DLD1 (cell line): ENCODE results near the gene EXOC4.

ENCODE experiments used
- in situ Hi-C: cut with HindIII; loops from 2 replicates; pipeline ENCODE4 v1.10.0; 2017; ENCODE audit warnings: low sequenced_read_pairs

The EXOC4 gene

GRCh38 chr7:133733401-133733800 is 480.5 kb downstream of the EXOC4 start:
- in situ Hi-C loops = no loop called here

DNA sequence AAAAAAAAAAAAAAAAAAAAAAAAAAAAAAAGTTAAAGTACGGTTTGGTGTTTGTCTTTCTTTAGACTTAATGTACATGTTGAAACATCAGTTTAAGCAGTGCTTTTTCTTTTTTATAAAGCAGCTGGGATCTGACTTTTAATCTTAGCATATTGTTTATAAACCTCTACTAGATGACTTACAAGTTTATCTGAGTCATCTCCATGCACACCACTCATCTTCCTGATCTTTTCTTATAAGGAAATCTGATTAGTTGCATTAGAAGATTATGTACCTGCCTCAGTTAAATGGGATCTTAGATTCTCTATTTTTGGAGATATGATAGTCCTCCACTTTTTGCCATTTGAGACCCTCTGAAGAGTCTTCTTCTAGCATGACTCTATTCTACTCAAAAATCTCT is 482.3 kb downstream of the EXOC4 start:
- in situ Hi-C loops = no loop called here

- in situ Hi-C loops = no loop called here
These were observed 486.9 kb downstream of the EXOC4 start for GRCh38 chr7:133739817-133740216.

- in situ Hi-C loops = no loop called here
These were observed 488.2 kb downstream of the EXOC4 start for GRCh38 chr7:133741078-133741477.

DNA sequence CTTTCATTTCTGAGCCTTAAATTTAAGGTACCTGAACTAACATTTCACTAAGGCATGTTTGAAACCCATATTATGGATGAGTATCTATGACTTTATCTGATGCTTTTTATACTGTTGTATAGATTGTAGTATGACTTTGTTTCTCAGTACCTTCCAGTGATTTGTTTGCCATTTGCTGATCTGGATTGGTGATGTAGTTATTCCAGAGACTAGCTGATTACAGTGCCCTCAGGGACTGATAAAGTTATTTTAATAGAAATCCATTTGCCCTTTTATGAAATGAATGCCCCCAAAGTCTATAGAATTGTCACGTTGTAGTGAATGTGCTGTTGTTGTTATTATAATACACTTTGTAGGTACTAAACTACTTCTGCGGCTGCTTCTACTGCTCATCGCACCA is 488.8 kb downstream of the EXOC4 start:
- in situ Hi-C loops = no loop called here

- in situ Hi-C loops = no loop called here
These were observed 490.0 kb downstream of the EXOC4 start for GRCh38 chr7:133742709-133743538.

DNA sequence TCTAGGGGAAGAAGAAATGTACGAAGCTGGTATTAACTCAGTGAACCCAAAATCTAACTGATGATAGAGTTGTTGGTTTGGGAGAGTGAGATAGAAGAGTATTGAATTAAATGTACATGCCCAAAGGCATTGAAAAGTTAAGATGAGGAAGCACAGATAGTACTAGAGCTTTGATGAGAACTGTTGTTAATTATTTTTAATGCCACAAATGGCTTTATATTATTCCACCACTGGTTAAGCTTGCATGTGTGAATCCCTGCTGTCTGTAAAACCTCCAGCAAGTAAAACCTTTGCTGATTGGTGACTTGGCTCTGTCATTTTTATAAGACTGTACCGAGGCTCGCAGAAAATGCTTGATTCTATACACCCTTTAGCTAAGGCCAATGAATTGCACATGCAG is 491.6 kb downstream of the EXOC4 start:
- in situ Hi-C loops = no loop called here

DNA sequence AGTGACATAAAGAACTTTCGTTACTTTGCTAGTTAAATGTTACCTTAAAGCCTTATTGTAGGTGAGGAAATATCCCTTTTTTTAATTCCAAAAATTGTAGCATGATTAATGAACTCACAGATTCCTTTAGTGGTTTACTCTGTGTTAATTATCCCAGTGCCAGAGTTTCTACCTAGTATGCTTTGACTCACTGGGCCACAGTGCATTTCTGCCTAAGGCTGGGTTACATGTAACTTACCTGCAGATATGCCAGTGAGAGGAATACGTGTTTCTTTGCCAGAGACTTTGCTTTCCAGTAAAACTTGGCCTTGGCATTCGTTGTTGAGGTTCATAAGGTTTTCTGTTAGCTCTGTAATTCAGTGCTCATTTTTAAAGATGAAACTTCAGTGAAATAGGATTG is 493.4 kb downstream of the EXOC4 start:
- in situ Hi-C loops = no loop called here

- in situ Hi-C loops = no loop called here
These were observed 494.0 kb downstream of the EXOC4 start for GRCh38 chr7:133746847-133747246.

DNA sequence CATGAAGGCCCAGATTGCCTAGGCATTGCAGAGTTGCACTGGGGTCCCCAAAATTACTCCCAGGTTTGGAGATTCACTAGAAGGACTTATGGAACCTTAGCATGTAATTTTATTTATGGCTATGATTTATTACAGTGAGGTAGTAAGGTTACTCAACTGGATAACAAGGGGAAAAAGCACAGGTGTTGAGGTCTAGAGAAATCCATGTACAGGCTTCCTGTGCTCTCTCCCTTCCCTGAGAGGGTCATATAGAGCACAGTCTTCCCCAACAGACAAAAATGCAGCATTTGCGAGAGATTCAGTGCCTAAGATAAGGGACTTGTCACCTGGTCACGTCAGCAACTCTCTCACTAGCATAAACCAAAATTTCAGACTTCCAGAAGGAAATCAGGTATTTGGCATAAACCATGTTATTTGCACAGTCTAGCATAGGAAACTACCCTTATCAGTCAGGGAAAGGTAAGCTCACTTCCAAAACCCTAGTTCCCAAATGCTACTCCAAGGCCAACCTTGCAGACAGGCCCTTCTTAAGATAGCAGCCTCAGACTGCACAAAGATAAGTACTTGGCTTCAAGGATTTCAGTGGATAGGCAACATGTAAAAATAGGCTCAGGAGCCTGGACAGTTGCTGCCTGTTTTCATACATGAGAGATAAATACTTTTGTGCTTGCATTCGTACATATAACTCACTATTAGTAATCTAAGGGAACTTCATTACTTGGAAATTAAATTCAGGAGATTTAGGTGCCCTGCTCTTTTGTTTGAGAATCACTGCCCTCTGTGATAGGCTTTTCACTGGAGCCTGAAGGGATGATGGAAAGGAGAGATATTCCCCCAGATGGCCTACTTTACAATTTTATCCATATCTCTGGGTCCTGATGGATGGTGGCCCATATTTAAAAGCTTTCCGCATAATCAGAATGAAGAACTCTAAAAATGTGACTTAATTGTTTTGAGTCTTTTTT is 495.8 kb downstream of the EXOC4 start:
- in situ Hi-C loops = no loop called here

GRCh38 chr7:133750287-133750686 is 497.4 kb downstream of the EXOC4 start:
- in situ Hi-C loops = no loop called here

GRCh38 chr7:133751079-133751478 is 498.2 kb downstream of the EXOC4 start:
- in situ Hi-C loops = no loop called here

- in situ Hi-C loops = no loop called here
These were observed 500.6 kb downstream of the EXOC4 start for GRCh38 chr7:133753513-133753912.

GRCh38 chr7:133754708-133755107 is 501.8 kb downstream of the EXOC4 start:
- in situ Hi-C loops = no loop called here

DNA sequence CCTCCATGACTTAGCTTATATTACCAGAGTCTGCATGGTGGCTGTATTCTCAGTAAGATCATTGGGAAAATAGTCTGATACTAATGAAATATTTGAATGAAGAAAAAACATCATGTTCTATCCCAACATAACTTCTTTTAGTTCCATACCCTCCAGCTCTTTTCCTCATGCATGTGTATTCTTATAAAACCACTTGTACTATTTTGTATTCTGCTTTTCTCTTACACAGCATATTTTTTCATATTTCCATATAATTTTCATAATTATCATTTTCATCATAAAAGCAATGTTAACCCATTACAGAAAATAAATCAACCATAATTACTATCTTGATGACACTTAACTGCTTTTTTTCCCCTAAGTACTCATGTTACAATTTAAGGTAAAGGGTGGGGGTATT is 503.0 kb downstream of the EXOC4 start:
- in situ Hi-C loops = no loop called here

- in situ Hi-C loops = no loop called here
These were observed 508.6 kb downstream of the EXOC4 start for GRCh38 chr7:133761443-133761842.

DNA sequence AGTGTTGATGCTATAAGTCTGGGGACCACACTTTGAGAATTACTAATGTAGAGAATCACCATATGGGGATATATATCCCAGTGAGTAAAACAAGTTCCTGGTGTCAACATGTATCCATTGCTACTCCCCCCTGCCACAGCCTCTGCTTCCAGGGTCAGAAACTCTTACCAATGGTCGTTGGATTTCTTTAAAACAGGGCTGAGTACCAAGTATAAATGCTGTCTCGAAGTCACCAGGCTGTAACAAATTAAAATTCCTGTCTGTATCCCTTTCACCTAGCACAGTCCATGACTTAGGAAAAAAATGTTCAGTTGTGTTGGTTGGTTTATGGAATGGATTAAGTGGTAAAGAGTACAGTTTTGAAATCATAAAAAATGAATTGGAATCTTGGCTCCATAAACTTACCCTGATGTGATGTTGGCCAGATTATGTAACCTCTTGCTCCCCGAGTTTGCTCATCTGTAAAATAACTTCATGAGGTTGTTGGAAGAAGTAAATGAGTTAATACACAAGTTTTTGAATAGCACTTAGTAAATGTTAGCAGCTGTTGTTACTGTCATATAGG is 510.3 kb downstream of the EXOC4 start:
- in situ Hi-C loops = no loop called here

DNA sequence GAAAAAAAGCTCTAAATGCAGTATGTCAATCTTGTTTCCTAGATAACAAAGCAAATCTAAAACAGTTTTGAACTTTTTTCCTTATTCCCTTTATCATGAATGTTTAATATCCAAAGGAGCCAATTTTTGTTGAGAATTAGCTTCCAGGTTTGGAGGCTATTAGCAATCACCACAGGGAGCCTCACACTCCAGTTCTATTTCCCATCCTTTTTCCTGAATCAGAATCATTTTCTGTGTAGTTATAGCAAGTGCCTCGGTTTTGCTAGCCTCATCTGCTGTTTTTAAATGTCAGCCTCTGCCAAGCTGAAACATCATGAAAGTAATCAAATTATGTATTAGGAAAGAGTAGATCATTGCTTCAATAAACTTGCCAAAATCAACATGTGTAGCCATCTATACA is 516.8 kb downstream of the EXOC4 start:
- in situ Hi-C loops = no loop called here

GRCh38 chr7:133770863-133771492 is 518.1 kb downstream of the EXOC4 start:
- in situ Hi-C loops = no loop called here

DNA sequence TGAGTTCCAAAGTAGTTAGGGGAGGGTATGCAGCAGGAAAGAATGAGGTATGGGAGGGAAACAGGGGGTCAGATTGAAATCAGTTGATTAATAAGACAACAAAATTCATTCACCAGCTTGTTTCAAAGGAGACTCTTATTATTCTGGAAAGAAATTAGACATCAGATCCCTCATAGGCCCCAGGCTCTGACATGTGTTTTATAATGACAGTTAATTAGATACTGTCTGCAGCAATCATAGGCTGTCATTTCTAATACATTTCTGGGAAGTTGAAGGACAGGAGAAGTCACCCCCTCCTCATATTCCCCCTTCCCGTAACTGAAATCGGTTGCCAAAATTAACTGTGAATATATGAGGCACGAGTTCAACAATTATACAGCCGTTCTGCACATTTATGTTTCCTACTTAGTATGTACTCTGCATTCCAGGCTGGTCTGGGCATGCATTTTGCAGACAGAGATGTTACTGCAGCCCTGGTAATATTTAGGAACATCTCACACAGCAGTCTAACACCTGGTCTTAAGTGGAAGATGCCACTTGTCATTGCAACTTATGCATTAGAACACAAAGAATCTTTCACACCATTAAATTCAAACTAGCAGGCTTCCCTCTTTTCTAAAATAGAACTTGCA is 519.0 kb downstream of the EXOC4 start:
- in situ Hi-C loops = no loop called here

- in situ Hi-C loops = no loop called here
These were observed 520.7 kb downstream of the EXOC4 start for GRCh38 chr7:133773601-133774000.
